Measurements from ENCODE around the gene ADIPOQ.

- TF ChIP-seq, protein P1, sequence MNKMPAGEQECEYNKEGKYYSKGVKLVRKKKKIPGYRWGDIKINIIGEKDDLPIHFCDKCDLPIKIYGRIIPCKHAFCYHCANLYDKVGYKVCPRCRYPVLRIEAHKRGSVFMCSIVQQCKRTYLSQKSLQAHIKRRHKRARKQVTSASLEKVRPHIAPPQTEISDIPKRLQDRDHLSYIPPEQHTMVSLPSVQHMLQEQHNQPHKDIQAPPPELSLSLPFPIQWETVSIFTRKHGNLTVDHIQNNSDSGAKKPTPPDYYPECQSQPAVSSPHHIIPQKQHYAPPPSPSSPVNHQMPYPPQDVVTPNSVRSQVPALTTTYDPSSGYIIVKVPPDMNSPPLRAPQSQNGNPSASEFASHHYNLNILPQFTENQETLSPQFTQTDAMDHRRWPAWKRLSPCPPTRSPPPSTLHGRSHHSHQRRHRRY (tag by site-specific recombination; IDR thresholded peaks at IDR 0.05): no peak
- TF ChIP-seq, protein P2, sequence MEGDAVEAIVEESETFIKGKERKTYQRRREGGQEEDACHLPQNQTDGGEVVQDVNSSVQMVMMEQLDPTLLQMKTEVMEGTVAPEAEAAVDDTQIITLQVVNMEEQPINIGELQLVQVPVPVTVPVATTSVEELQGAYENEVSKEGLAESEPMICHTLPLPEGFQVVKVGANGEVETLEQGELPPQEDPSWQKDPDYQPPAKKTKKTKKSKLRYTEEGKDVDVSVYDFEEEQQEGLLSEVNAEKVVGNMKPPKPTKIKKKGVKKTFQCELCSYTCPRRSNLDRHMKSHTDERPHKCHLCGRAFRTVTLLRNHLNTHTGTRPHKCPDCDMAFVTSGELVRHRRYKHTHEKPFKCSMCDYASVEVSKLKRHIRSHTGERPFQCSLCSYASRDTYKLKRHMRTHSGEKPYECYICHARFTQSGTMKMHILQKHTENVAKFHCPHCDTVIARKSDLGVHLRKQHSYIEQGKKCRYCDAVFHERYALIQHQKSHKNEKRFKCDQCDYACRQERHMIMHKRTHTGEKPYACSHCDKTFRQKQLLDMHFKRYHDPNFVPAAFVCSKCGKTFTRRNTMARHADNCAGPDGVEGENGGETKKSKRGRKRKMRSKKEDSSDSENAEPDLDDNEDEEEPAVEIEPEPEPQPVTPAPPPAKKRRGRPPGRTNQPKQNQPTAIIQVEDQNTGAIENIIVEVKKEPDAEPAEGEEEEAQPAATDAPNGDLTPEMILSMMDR (tag by site-specific recombination; IDR thresholded peaks at IDR 0.05): no peak
- TF ChIP-seq ZNF704 (tag by site-specific recombination; IDR thresholded peaks at IDR 0.05): no peak
- no peak for TF ChIP-seq ZNF341 (tag by site-specific recombination; IDR thresholded peaks at IDR 0.05; ENCODE audit: low read depth)
- no peak for TF ChIP-seq ZNF510 (tag by site-specific recombination; IDR thresholded peaks at IDR 0.05; ENCODE audit: insufficient replicate concordance)
- no peak for TF ChIP-seq ZFP41 (tag by site-specific recombination; IDR thresholded peaks at IDR 0.05; ENCODE audit: borderline replicate concordance)
- no peak for TF ChIP-seq ZSCAN30 (tag by site-specific recombination; IDR thresholded peaks at IDR 0.05)
- TF ChIP-seq ZNF791 (tag by site-specific recombination; IDR thresholded peaks at IDR 0.05): no peak
- no peak for TF ChIP-seq ZNF114 (tag by site-specific recombination; IDR thresholded peaks at IDR 0.05)
- no peak for TF ChIP-seq ZNF76 (tag by site-specific recombination; IDR thresholded peaks at IDR 0.05; ENCODE audit: borderline replicate concordance, low read depth)
- TF ChIP-seq, protein P3, sequence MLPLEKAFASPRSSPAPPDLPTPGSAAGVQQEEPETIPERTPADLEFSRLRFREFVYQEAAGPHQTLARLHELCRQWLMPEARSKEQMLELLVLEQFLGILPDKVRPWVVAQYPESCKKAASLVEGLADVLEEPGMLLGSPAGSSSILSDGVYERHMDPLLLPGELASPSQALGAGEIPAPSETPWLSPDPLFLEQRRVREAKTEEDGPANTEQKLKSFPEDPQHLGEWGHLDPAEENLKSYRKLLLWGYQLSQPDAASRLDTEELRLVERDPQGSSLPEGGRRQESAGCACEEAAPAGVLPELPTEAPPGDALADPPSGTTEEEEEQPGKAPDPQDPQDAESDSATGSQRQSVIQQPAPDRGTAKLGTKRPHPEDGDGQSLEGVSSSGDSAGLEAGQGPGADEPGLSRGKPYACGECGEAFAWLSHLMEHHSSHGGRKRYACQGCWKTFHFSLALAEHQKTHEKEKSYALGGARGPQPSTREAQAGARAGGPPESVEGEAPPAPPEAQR (tag by site-specific recombination; IDR thresholded peaks at IDR 0.05): no peak
- TF ChIP-seq HOXA7 (CRISPR knock-in tag; IDR thresholded peaks at IDR 0.05; ENCODE audit: borderline replicate concordance): no peak
Observed at GRCh38 chr3:186826410-186826975, 16.0 kb upstream of the ADIPOQ start.

Data from HEK293 (cell line).